ENCODE measurements around the gene SEMA3D. TPM values are rescaled to one million over a fixed set of nuclear protein-coding genes. Genes with fewer than 3 reads are reported as not detected.

The SEMA3D gene
- total and polyA plus RNA-seq, 4 donors, result 0.18 to 1.2 (median 0.72) TPM

- no peaks in the 10 kb centered on the region for H3K9me3 ChIP-seq (ENCODE audit: control insufficient read depth in 4 of 4, low read length in 3 of 4)
- TF ChIP-seq MAX (IDR thresholded peaks at IDR 0.05) (no peak), FOXA2 (IDR thresholded peaks at IDR 0.05) (no peak)
- no peak overlapping the region for H3K4me3 ChIP-seq (ENCODE audit: low read depth in 1 of 3, low read length in 3 of 3)
- peaks cover 0 to 4% (median 0%) of the 10 kb centered on the region in 4 donors for H3K27me3 ChIP-seq (ENCODE audit: control insufficient read depth in 4 of 4, insufficient read depth in 4 of 4, low read length in 3 of 4)
- H3K4me1 ChIP-seq (ENCODE audit: control insufficient read depth in 4 of 4, insufficient read depth in 4 of 4, low read length in 3 of 4), result no peaks in the 10 kb centered on the region
- 51% methylated on average over 5 of the region's 5 CpGs for WGBS
- no peak for DNase-seq (ENCODE audit: low spot score)
- H3K9ac ChIP-seq (ENCODE audit: low read depth in 1 of 2, low read length in 2 of 2), result no peak overlapping the region
- no peak overlapping the region for H3K27ac ChIP-seq (ENCODE audit: low read depth in 1 of 2, low read length in 2 of 2)
- no peaks in the 10 kb centered on the region for H3K36me3 ChIP-seq (ENCODE audit: control insufficient read depth in 4 of 4, insufficient read depth in 3 of 4, low read depth in 1 of 4, low read length in 3 of 4)
Observed at GRCh38 chr7:85022064-85022697, 164.7 kb downstream of the SEMA3D start.

DNA sequence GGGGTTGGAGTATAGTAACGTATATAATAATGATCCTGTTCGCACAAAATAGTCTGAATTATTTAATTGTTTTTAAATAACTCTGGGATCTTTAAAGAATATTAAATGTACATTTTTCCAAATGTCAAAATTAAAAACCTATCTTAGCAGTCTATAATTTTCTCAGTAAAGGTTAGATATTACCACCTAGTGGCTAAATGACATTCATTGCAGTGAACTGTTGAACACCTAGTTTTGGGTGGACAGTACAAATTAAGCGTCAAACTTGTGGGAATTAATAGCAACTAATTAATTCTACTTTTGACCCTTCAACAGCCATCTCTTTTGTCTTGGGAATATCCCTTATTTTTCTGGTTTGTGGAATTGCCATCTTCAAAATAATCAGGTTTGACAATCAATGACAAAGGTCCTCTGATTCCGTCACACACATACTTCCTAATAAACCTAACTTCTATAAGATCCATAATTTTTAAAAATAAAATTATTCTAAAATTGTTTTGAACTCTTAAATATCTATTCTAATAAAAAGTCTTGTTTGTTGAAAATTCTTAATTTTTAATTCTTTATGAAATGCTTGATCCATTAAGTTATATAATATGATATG, 165.7 kb downstream of the SEMA3D start:
- Histone ChIP-seq H3K9me3 (ENCODE audit: control insufficient read depth in 4 of 4, low read length in 3 of 4) (no peaks in the 10 kb centered on the region), H3K9ac (ENCODE audit: low read depth in 1 of 2, low read length in 2 of 2) (no peak overlapping the region), H3K4me1 (ENCODE audit: control insufficient read depth in 4 of 4, insufficient read depth in 4 of 4, low read length in 3 of 4) (no peaks in the 10 kb centered on the region), H3K27me3 (ENCODE audit: control insufficient read depth in 4 of 4, insufficient read depth in 4 of 4, low read length in 3 of 4) (peaks cover 0 to 4% (median 0%) of the 10 kb centered on the region in 4 donors), H3K27ac (ENCODE audit: low read depth in 1 of 2, low read length in 2 of 2) (no peak overlapping the region), H3K4me3 (ENCODE audit: low read depth in 1 of 3, low read length in 3 of 3) (no peak overlapping the region), H3K36me3 (ENCODE audit: control insufficient read depth in 4 of 4, insufficient read depth in 3 of 4, low read depth in 1 of 4, low read length in 3 of 4) (no peaks in the 10 kb centered on the region)
- 82% methylated on average over 4 of the region's 4 CpGs for WGBS
- no peak for DNase-seq (ENCODE audit: low spot score)
- TF ChIP-seq MAX (IDR thresholded peaks at IDR 0.05) (no peak), FOXA1 (IDR thresholded peaks at IDR 0.05) (no peak), CTCF (IDR thresholded peaks at IDR 0.05; ENCODE audit: low read depth, low read length, missing input control) (peak; percentile 20), HNF4A (conservative IDR thresholded peaks at IDR 0.05) (no peak), ATF3 (IDR thresholded peaks at IDR 0.05) (no peak), NR2F2 (IDR thresholded peaks at IDR 0.05) (no peak), JUND (IDR thresholded peaks at IDR 0.05) (no peak), YY1 (IDR thresholded peaks at IDR 0.05) (no peak), SP1 (IDR thresholded peaks at IDR 0.05) (no peak), FOXA2 (IDR thresholded peaks at IDR 0.05) (no peak), TAF1 (conservative IDR thresholded peaks at IDR 0.05) (no peak), RXRA (IDR thresholded peaks at IDR 0.05) (no peak), REST (IDR thresholded peaks at IDR 0.05) (no peak), EGR1 (IDR thresholded peaks at IDR 0.05; ENCODE audit: low read depth in 2 of 2) (no peak), HNF4G (IDR thresholded peaks at IDR 0.05) (no peak), RAD21 (IDR thresholded peaks at IDR 0.05) (peak; percentile 26 to 53), GABPA (IDR thresholded peaks at IDR 0.05 in 1 of 2, conservative IDR thresholded peaks at IDR 0.05 in 1 of 2) (no peak)
- TF ChIP-seq, protein P1, sequence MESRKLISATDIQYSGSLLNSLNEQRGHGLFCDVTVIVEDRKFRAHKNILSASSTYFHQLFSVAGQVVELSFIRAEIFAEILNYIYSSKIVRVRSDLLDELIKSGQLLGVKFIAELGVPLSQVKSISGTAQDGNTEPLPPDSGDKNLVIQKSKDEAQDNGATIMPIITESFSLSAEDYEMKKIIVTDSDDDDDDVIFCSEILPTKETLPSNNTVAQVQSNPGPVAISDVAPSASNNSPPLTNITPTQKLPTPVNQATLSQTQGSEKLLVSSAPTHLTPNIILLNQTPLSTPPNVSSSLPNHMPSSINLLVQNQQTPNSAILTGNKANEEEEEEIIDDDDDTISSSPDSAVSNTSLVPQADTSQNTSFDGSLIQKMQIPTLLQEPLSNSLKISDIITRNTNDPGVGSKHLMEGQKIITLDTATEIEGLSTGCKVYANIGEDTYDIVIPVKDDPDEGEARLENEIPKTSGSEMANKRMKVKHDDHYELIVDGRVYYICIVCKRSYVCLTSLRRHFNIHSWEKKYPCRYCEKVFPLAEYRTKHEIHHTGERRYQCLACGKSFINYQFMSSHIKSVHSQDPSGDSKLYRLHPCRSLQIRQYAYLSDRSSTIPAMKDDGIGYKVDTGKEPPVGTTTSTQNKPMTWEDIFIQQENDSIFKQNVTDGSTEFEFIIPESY (IDR thresholded peaks at IDR 0.05), result no peak

All from liver (tissue), 9 donors.